T-cell (primary cell): ENCODE data around the gene GH1. TPM values are rescaled to one million over a fixed set of nuclear protein-coding genes. Genes with fewer than 3 reads are reported as not detected.
"Not testable (repeated sequence)": the region's sequence is repeated elsewhere in the genome, so short reads cannot be mapped to it uniquely, and the experiment has no call there.

Experiments used
- ATAC-seq, 4 experiments: fragments of 200-7000 bp in 3 of 4; fragments of 150-1000 bp in 1 of 4; cut with Tn5 transposase; replicated peaks in 1 of 4; 1 replicate in 3 of 4; 2 replicates in 1 of 4; pipeline ENCODE4 v1.10.0; 2021; ENCODE audit warnings: moderate library complexity in 3 of 4, mild to moderate bottlenecking in 2 of 4, moderate number of reproducible peaks in 1 of 4
- CTCF ChIA-PET, 2 donors: fragments of 300-600 bp; sonication (Branson Sonifier 250); formaldehyde crosslinking; loops; one replicate each; lab custom pipeline; 2022; ENCODE audit warnings: antibody characterized with exemption in 2 of 2; lab: Charles Lee
- POLR2A ChIA-PET, 2 donors: fragments of 300-600 bp; sonication (Branson Sonifier 250); formaldehyde crosslinking; loops; one replicate each; lab custom pipeline; 2022; ENCODE audit warnings: antibody characterized with exemption in 2 of 2; lab: Charles Lee
- DNase-seq, 35 experiments: peaks; one replicate each; pipeline versions ENCODE4 v3.0.0 to v3.0.0-alpha.2; 2013 to 2023
- H3K27ac ChIP-seq: one replicate; pipeline ENCODE4 v1.5.1; 2013; ENCODE audit warnings: low read length
- H3K27me3 ChIP-seq, 2 experiments: replicated peaks in 1 of 2; 1 replicate in 1 of 2; 2 replicates in 1 of 2; pipeline versions ENCODE4 v1.6.1 to v1.7.0; 2013; ENCODE audit warnings: low read length in 1 of 2, mixed read lengths in 1 of 2; ENCODE audit not compliant: control insufficient read depth in 2 of 2, insufficient read depth in 2 of 2; ENCODE audit errors: extremely low read depth in 1 of 2
- H3K36me3 ChIP-seq, 2 donors: 1 replicate in 1 of 2; 2 replicates in 1 of 2; pipeline versions ENCODE4 v1.6.1 to v1.7.0; 2013; ENCODE audit warnings: low read length in 1 of 2; ENCODE audit not compliant: control insufficient read depth in 2 of 2, insufficient read depth in 1 of 2; ENCODE audit errors: extremely low read depth in 1 of 2
- H3K4me1 ChIP-seq, 2 experiments: 1 replicate in 1 of 2; 2 replicates in 1 of 2; pipeline versions ENCODE4 v1.6.1 to v1.7.0; 2013; ENCODE audit warnings: low read length in 2 of 2, mixed read lengths in 1 of 2; ENCODE audit not compliant: insufficient read depth in 2 of 2, control insufficient read depth in 1 of 2; ENCODE audit errors: extremely low read depth in 1 of 2
- H3K4me3 ChIP-seq, 2 donors: 1 replicate in 1 of 2; 2 replicates in 1 of 2; pipeline versions ENCODE4 v1.5.1 to v1.7.0; 2013; ENCODE audit warnings: mild to moderate bottlenecking in 2 of 2, low read length in 1 of 2, moderate library complexity in 1 of 2; ENCODE audit not compliant: control insufficient read depth in 1 of 2; ENCODE audit errors: extremely low read depth in 1 of 2
- H3K9me3 ChIP-seq: 2 replicates; pipeline ENCODE4 v1.7.0; 2013
- H3K27ac Mint-ChIP-seq, 2 donors: one replicate each; pipeline ENCODE4 v1.8.0; 2020 to 2021; ENCODE audit warnings: mild to moderate bottlenecking in 2 of 2, mixed read lengths in 2 of 2
- H3K27me3 Mint-ChIP-seq, 2 donors: one replicate each; pipeline ENCODE4 v1.8.0; 2021 to 2022; ENCODE audit warnings: mixed read lengths in 2 of 2
- H3K36me3 Mint-ChIP-seq: one replicate; pipeline ENCODE4 v1.8.0; 2021; ENCODE audit warnings: mixed read lengths
- H3K4me1 Mint-ChIP-seq, 3 donors: one replicate each; pipeline ENCODE4 v1.8.0; 2020 to 2022; ENCODE audit warnings: mixed read lengths in 3 of 3, mild to moderate bottlenecking in 1 of 3
- H3K4me3 Mint-ChIP-seq, 3 donors: one replicate each; pipeline ENCODE4 v1.8.0; 2020 to 2022; ENCODE audit warnings: mild to moderate bottlenecking in 3 of 3, mixed read lengths in 3 of 3, moderate library complexity in 3 of 3
- H3K9me3 Mint-ChIP-seq, 3 donors: one replicate each; pipeline ENCODE4 v1.8.0; 2020 to 2022; ENCODE audit warnings: mixed read lengths in 3 of 3
- WGBS: methylation state at CpG from one replicate; pipeline ENCODE4 v1.1.5; 2013; ENCODE audit warnings: missing lambda C conversion rate; ENCODE audit not compliant: insufficient coverage; 5-methylcytosine and 5-hydroxymethylcytosine counted together
- total RNA-seq, 35 experiments: library from RNA in 6 of 35; stranded (reverse) in 6 of 35; fragments of 120-200 nt in 1 of 35; gene quantifications; one replicate each; pipeline versions ENCODE4 v1.2.1 to v1.2.4 and lab custom pipeline; 2013 to 2026

GH1 gene
- total RNA-seq (not detected), total RNA-seq (lab: John Stamatoyannopoulos, UW) (0 to 0.14 (median 0) reads per million in 29 experiments)
- not detected for total RNA-seq (2013)

DNA sequence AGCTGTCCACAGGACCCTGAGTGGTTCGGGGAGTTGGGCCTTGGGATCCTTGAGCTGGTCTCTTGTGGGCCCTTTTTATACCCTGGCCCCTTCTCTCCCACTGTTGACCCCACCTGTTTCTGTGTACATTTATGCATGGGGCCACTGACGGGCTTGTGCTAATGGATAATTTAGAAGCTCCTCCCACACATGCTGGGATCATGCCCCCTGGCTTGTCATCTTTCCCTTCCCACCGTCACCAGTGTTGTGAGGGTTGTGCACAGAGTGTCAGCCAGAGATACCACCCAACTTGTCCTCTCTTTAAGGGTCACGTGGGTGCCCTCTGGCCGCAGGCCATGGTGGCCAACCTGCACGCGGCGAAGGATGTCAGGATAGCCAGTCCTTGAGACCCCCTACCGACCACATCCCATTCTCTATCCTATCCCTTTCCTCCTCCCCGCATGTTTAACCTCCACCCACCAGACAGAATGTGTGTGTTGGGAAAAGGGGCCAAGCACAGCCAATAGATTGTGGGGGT, at the start of gene GH1:
TSS of gene GH1 (minus strand) at position 51 of the 517 bp plus-strand sequence. CDS start 63 bp downstream, outside the sequence.
- not testable (repeated sequence) for H3K4me3 Mint-ChIP-seq

DNA sequence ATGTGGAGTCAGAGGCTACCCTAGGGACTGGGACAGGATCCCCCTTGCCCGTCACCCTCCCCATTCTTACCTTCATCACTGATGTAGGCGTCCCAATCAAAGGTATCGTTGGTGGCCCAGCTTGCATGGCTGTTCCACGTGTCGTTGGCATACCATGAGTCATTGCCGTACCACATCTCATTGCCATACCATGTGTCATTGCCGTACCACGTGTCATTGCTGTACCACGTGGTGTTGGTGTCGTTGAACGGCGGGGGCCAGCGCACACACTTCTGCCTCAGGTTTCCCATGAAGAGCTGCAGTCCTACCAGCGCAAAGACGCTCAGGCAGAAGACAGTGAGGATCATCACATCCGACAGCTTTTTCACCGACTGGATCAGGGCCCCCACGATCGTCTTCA, 49.3 kb upstream of the GH1 start:
- DNase-seq = no peak
- no peaks in the 10 kb centered on the region for H3K9me3 Mint-ChIP-seq
- CTCF ChIA-PET = interaction anchor here in 1 of 2 donors (0.7 kb wide), 1 partner anchor 778 kb away, joined by 4 read pairs; no protein-coding TSS in a partner anchor
- Histone ChIP-seq H3K27me3 (no peaks in the 10 kb centered on the region), H3K36me3 (no peaks in the 10 kb centered on the region), H3K4me3 (no peak overlapping the region), H3K4me1 (peaks cover 0 to 29% of the 10 kb centered on the region in 2 experiments), H3K27ac (no peak overlapping the region), H3K9me3 (no peaks in the 10 kb centered on the region)
- 76% methylated on average over 15 of the region's 19 CpGs for WGBS
- no peaks in the 10 kb centered on the region for H3K27me3 Mint-ChIP-seq
- no peak overlapping the region for H3K27ac Mint-ChIP-seq
- no peak overlapping the region for H3K4me3 Mint-ChIP-seq
- H3K36me3 Mint-ChIP-seq = no peaks in the 10 kb centered on the region
- POLR2A ChIA-PET = no interaction called here
- no peak for ATAC-seq
- H3K4me1 Mint-ChIP-seq = peaks cover 11 to 14% (median 11%) of the 10 kb centered on the region in 3 donors

More for the DNA sequence above, at the start of gene GH1:
- not testable (repeated sequence) for H3K27me3 ChIP-seq, H3K9me3 ChIP-seq, H3K36me3 ChIP-seq, H3K36me3 Mint-ChIP-seq, H3K4me3 ChIP-seq, H3K27me3 Mint-ChIP-seq, H3K4me1 ChIP-seq, H3K27ac ChIP-seq, H3K9me3 Mint-ChIP-seq
- Mint-ChIP-seq H3K4me1 (peaks cover 8 to 13% (median 9%) of the 10 kb centered on the region in 3 donors), H3K27ac (peak within 1 kb of the TSS; percentile 5 to 69)
- ATAC-seq = peak in 1 of 4 experiments; percentile 28
- peak in 1 of 35 experiments; percentile 10 for DNase-seq
- CTCF ChIA-PET = interaction anchor here (0.5 to 2.6 kb wide), 20 partner anchors 8 to 215 kb away, joined by 3 to 23 read pairs (median 5); partner anchors contain the start of genes CSHL1 (in 1 of the 2) and ICAM2 (in 1 of the 2)
- 60% methylated on average over 2 of the region's 10 CpGs for WGBS
- POLR2A ChIA-PET = interaction anchor here in 1 of 2 donors (0.6 kb wide), 1 partner anchor 68 kb away, joined by 6 read pairs; no protein-coding TSS in a partner anchor

DNA sequence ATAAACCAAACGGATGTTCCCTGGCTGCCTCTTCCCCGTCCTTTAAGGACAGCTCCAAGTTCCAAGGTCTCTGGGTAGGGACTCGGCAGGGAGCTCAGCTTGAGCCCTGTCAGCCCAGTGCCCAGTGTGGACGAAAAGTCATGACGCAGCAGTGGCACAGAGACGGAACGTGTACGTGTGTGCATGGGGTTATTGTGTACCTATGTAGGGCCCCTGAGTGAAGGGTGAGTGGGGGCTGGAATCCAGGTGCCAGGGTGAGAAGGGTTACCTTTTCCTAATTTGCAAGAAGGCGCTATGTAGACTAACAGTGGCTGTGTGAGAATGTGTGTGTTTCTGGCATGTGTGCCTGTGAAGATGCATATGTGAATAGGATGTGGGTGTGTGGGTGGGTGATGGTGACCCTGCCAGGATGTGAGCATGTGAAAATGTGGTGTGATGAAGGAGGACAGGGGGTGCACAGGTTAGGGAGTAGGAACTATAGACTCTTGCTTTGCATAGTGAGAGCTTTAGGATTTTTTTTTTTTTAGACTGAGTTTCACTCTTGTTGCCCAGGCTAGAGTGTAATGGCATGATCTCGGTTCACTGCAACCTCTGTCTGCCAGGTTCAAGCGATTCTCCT, 48.1 kb upstream of the GH1 start:
- H3K27me3 ChIP-seq = no peaks in the 10 kb centered on the region
- ChIA-PET CTCF (interaction anchor here (0.6 to 1.0 kb wide), 4 partner anchors 52 to 167 kb away, joined by 3 read pairs; no protein-coding TSS in a partner anchor), POLR2A (interaction anchor here in 1 of 2 donors (0.6 kb wide), 1 partner anchor 19 kb away, joined by 4 read pairs; no protein-coding TSS in a partner anchor)
- DNase-seq = peak in 31 of 35 experiments; percentile 17 to 81 (median 59)
- no peaks in the 10 kb centered on the region for H3K36me3 ChIP-seq
- no peak overlapping the region for H3K27ac ChIP-seq
- H3K4me3 ChIP-seq = no peak overlapping the region
- no peaks in the 10 kb centered on the region for H3K27me3 Mint-ChIP-seq
- H3K9me3 ChIP-seq = no peaks in the 10 kb centered on the region
- H3K9me3 Mint-ChIP-seq = no peaks in the 10 kb centered on the region
- WGBS = 67% methylated on average over 11 of the region's 11 CpGs
- peaks cover 11 to 16% (median 14%) of the 10 kb centered on the region in 3 donors for H3K4me1 Mint-ChIP-seq
- H3K4me3 Mint-ChIP-seq = no peak overlapping the region
- peak overlapping the region in 1 of 2 donors; percentile 1 for H3K27ac Mint-ChIP-seq
- peak; percentile 67 to 99 (median 82) for ATAC-seq
- no peaks in the 10 kb centered on the region for H3K36me3 Mint-ChIP-seq
- peaks cover 0 to 29% of the 10 kb centered on the region in 2 experiments for H3K4me1 ChIP-seq

DNA sequence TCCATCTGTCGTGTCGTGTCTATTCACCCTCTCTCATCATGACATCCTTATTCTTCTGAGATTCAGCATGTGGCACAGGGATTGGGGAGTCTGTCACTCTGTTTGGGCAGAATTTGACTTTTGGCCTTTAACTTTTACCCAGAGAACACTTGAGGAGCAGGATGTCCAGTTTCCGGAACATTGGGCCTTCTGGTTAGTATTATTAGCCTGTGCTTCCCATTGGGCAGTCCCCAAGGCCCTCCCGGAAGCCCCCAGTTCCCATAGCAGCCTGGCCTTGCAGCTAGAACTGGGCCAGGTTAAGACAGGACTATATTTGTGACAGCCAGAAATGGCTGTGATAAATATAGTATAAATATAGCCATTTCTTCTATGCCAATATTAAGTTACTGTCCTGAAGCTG, 44.5 kb upstream of the GH1 start:
- Histone ChIP-seq H3K36me3 (no peaks in the 10 kb centered on the region), H3K27me3 (no peaks in the 10 kb centered on the region), H3K27ac (no peak overlapping the region), H3K4me1 (peaks cover 0 to 26% of the 10 kb centered on the region in 2 experiments), H3K4me3 (no peak overlapping the region), H3K9me3 (no peaks in the 10 kb centered on the region)
- H3K36me3 Mint-ChIP-seq = no peaks in the 10 kb centered on the region
- no peaks in the 10 kb centered on the region for H3K27me3 Mint-ChIP-seq
- no peaks in the 10 kb centered on the region for H3K9me3 Mint-ChIP-seq
- ChIA-PET POLR2A (no interaction called here), CTCF (no interaction called here)
- WGBS = 95% methylated on average over 2 of the region's 4 CpGs
- H3K4me3 Mint-ChIP-seq = no peak overlapping the region
- DNase-seq = no peak
- peaks cover 11 to 18% (median 14%) of the 10 kb centered on the region in 3 donors for H3K4me1 Mint-ChIP-seq
- ATAC-seq = no peak
- no peak overlapping the region for H3K27ac Mint-ChIP-seq

DNA sequence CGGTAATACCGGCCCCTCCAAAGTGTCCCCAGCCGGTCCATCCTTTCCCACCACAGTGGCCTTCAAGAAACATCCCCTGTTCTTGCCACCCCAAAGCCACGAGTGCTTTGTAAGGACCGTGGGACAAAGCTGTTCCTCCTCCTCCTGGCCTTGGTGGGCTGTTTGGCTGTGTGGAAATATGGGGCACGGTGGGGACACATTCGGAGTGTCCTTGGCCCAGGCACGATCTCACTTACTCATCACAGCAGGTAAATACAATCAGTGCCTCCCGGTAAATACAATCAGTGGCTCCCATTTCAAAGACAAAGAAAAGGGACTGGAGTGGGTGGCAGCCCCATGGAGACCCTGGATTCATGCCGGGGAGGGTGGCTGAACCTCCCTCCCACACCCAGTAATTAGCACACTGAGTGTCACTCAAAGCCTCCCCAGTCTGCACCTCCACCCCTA, 43.7 kb upstream of the GH1 start:
- Histone ChIP-seq H3K27me3 (no peaks in the 10 kb centered on the region), H3K36me3 (no peaks in the 10 kb centered on the region), H3K9me3 (no peaks in the 10 kb centered on the region), H3K4me1 (peaks cover 0 to 19% of the 10 kb centered on the region in 2 experiments), H3K27ac (no peak overlapping the region), H3K4me3 (no peak overlapping the region)
- DNase-seq (no peak), ATAC-seq (no peak)
- Mint-ChIP-seq H3K9me3 (no peaks in the 10 kb centered on the region), H3K4me3 (no peak overlapping the region), H3K27ac (no peak overlapping the region), H3K27me3 (no peaks in the 10 kb centered on the region), H3K4me1 (peaks cover 10 to 16% (median 13%) of the 10 kb centered on the region in 3 donors), H3K36me3 (no peaks in the 10 kb centered on the region)
- 100% methylated on average over 4 of the region's 10 CpGs for WGBS
- ChIA-PET CTCF (interaction anchor here (0.5 to 1.3 kb wide), 2 partner anchors 55 to 1849 kb away, joined by 4 to 5 read pairs; no protein-coding TSS in a partner anchor), POLR2A (interaction anchor here (0.6 to 0.8 kb wide), 3 partner anchors 19 to 183 kb away, joined by 3 to 7 read pairs (median 6); no protein-coding TSS in a partner anchor)
